DMS 273 treated with DMSO at 0.1 percent for 48 hours (cell line): ENCODE measurements around the gene CLEC2L.

Experiments
- DNase-seq: peaks from one replicate; lab custom pipeline; 2025; lab: John Stamatoyannopoulos, UW

CLEC2L gene

GRCh38 chr7:139557857-139558581 is 34.5 kb downstream of the CLEC2L start:
- no peak for DNase-seq

- DNase-seq, result no peak
Observed at GRCh38 chr7:139559364-139560105, 36.0 kb downstream of the CLEC2L start.

DNA sequence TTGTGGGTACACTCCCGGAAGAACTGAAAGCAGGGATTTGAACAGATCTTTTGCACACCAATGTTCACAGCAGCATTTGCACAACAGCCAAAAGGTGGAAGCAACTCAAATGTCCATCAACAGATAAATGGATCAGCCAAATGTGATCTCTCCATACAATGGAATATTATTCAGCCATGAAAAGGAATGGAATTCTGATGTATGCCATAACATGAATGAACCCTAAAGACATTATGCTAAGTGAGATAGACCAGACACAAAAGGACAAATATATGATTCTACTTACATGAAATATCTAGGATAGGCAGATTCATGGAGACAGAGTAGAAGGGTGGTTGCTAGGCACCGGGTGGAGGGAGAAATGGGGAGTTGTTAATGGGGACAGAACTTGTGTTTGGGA is 36.7 kb downstream of the CLEC2L start:
- no peak for DNase-seq

GRCh38 chr7:139560678-139561077 is 37.2 kb downstream of the CLEC2L start:
- no peak for DNase-seq

GRCh38 chr7:139562491-139562890 is 39.0 kb downstream of the CLEC2L start:
- no peak for DNase-seq

DNA sequence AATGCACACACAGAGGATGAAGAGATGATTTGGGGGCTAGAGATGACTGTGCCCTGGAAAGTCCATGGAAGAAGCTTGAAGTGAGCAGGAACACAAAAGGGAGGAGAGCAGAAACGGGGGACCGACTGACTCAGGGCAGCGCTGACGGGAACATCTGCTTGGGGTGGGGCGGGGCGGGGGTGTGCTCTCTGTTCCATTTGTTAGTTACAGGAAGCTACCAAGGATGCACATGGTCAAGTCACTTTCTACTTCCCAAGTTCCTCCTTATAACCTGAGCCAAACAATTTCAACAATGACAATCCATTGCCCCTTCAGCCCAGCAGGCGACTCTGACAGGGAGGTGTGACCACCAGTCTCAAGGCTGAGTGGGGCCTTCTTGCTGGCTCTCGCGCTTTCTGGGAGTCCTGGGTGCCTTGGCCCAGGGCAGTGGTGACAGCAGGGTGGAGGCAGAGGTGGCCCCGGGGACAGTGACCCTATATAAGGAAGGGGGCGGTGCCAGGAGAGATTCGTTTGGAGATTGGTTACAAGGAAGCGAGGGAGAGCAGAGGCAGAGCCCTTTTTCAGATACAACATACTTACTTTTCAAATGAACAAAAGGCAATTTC is 39.6 kb downstream of the CLEC2L start:
- DNase-seq, result no peak

- DNase-seq, result no peak
Observed at GRCh38 chr7:139563856-139564255, 40.4 kb downstream of the CLEC2L start.

DNA sequence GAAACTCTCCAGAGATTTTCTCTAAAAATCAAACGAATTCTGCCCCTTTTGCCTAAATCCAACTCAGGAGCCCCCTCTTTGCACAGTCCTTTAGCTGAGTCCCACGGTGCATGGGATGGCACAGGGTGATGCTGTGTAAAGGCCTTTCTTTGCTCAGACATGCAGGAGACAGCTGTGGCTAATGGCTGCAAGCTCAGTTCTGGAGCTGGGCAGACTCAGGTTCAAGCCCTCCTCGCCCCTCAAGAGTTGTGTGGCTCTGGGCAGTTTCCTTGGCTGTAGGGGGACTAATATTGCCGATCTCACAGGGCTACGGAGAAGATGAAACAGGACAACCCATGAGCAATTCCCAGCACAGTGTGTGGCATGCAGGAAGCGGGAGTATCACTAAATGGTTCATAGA is 42.6 kb downstream of the CLEC2L start:
- DNase-seq, result no peak

DNA sequence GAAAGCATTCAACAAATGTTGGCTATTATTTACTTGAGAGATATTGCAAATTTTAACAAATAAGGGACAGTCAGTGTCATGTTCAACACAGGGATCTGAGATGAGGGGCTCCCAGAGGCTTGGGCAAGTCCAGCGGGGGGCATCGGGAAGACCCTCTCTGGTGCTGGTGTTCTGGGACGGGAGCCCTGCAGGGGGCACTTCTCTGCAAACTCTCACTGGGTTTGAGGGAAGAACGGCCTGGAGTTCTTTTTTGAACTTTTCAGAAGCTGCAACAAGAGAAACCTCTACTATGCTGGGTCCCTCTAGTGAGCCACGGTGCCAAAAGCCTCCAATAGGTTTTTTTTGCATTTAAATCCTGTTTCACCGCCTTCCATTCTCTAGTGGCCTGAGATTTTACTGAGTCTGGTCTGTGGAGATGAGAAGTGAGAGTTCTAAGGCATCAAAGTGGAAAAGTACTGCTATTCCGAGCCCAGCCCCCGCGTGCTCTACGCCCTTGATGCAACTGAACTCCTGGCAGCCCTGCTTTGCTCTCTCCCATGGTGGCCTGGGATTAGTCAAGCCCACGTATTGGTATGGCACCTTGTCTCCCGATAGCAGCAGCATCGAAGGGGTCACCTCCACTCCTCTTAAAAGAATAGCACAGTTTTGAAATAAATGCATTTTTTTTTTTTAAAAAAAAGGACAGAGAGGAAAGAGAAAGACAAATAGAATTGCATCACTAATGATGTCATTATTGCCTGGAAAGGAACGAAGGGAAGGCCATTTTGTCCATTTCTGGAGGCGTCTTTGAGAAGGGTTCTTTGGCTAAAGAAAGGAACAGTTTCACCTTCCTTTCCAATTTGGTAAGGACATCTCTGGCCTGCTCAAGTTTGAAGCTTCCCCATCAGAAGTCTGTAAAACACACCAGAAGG is 43.5 kb downstream of the CLEC2L start:
- DNase-seq, result no peak

DNA sequence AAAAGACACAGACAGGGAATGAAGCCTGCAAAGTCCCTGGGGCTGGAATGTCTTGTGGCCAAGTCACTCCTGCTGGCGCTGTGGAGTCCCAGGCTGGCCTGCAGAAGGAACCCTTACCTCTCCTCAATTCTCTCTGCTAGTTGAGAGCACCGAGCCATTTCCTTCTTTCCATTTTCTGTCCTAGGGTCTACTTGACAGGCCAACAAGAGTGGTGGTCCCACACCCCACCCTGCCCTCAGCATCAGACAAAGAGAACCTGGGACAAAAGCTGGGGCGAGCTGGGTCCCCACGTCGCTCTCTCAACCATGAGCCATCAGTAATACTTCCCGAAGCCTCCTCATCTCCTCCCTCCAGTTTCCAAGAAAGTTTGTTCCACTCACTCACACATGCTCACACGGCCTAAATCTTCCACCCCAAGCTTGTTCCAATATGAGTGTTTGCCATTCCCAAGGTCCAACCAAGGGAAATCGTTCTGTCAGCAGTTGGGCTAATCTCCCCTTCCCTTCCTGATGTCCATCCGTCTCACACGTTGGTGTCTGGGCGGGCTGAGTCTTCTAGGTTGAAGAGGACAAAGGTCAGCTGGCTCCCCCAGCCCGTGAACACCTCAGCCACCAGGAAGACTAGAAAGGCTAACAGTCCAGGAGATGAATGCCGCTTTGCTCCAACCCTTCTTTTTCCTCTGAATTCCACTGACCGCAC is 44.3 kb downstream of the CLEC2L start:
- DNase-seq, result no peak

GRCh38 chr7:139568346-139568675 is 44.8 kb downstream of the CLEC2L start:
- no peak for DNase-seq

DNA sequence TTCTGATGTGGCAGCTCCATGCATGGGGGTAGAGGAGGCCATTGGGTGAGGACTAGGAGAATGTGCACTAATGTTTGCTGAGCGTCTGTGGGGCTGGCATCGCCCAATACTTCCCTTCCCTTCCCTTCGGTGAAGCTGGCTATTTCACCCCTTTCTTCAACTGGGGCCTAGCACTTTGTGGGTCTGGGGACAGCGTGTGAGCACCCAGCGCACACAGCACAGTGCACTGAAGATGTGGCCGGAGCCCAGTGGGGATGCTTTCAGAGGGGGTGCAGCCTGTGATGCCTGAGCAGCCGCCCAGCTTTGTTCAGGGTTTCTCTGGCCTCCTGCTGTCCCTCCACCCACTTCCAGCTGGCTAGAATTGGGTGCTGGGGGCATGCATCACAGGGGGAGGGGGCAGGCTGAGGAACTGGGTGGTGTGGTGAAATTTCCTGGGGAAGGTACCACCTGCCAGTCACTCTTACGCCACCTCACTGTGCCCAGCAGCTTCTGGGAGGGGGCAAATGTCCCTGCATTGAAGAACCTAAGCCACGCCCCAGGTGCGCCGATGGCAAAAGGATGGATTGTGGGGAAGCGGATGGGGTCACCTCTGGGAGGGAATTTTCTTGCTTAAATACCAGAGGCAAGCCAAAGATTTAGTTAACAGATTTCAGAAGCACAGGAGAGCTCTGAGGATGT is 45.5 kb downstream of the CLEC2L start:
- no peak for DNase-seq

- DNase-seq, result no peak
Observed at GRCh38 chr7:139570119-139570518, 46.6 kb downstream of the CLEC2L start.

DNA sequence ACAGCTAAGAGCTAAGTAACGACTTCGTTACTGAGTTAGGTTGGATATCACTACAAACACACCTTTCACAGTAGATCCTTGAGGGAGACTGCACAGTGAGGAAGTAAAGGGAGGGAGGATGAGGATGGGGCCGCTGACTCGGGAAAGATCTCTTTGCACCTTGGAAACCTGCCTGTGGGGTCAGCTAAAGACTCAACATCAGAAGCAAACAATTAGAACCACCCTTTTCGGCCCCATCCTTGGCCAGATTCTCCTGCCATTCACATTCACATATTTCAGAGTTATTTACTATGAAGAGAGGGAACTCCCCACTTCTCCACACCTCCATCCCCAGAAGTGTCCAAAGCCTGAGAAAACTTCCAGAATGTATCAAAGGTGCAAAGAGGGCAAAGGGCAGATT is 47.1 kb downstream of the CLEC2L start:
- DNase-seq, result no peak

GRCh38 chr7:139571190-139571589 is 47.7 kb downstream of the CLEC2L start:
- DNase-seq, result no peak

DNA sequence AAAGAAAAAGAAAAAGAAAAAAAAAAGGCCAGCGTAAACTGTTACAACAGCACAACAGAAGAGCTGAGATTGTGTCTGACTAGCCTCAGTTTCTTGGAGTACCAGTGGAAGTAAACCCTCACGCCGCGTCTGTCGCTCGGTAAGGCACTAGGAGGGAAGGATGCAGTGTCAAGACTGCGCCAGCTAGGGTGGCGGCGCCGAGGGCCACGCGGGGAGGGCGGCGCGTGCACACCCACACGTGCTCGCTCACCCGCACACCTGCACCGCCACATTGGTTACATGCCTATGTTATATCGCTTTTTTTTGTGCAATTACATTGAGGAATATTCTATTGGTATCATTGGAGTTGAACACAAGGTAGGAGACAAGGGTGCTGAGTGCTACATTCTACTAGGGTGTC is 48.2 kb downstream of the CLEC2L start:
- DNase-seq, result no peak

DNA sequence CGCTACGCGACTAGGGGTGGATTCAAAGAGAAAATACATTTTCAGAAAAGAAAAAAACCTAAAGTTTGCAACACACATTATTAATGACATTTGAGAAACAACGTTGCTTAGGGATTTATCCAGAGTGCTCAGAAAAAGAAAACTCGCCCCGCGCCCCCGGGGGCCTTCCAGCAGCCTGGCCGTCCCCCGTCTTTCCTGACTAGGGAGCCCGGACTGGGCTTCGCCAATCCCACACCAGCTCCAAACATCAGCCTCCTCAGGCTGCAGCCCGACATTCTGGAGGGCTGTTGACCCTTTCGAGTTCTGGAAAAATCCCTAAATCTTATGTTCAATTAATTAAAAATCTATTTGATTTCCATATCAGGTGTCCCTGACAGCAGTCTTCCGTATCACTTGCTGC is 48.6 kb downstream of the CLEC2L start:
- DNase-seq, result no peak

DNA sequence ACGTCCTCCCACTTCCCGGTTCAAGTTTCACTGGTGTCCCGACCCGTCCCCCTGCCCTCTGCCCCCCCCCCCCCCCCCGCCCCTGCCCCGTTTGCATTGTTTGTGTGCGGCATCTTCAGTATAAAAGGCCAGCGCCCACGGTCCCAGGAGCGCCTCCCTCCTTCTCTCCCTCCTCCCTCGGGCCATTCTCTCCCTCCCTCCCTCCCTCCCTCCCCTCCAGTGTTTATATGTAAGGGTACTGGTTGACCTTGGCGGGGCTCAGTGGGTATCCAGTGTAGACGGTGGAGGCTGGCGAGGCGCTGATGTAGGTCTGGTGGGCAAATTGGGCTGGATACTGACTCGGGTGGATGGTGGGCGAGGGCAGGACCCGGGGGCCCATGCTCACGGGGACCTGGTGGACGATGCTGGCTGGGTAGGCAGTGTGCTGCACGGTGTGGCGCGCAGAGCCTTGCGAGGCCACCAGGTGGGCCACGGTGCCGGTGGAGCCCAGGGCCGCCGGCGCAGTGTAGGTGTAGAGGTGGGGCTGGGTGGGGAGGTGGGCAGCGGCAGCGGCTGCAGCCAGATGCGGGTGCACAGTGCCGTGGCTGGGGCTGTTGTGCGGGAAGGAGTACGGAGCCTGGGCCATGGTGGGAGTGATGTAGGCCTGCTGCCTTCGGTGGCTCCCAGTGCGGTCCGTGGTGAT is 49.4 kb downstream of the CLEC2L start:
- no peak for DNase-seq

DNA sequence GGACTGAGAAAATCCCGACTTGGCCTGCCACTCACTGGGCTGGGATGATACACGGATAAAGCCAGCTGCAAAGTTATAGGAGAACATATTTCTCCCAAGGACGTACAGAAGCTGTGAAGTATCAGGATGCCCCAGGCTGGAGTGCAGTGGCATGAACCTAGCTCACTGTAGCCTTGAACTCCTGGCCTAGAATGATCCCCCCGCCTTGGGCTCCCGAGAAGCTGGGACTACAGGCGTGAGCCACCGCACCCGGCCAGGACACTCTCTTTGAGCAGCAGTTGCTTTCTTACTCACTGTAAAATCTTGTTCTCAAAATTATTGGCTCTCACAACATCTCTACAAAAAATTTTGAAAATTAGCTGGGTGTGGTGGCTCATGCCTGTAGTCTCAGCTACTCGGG is 50.4 kb downstream of the CLEC2L start:
- no peak for DNase-seq

DNA sequence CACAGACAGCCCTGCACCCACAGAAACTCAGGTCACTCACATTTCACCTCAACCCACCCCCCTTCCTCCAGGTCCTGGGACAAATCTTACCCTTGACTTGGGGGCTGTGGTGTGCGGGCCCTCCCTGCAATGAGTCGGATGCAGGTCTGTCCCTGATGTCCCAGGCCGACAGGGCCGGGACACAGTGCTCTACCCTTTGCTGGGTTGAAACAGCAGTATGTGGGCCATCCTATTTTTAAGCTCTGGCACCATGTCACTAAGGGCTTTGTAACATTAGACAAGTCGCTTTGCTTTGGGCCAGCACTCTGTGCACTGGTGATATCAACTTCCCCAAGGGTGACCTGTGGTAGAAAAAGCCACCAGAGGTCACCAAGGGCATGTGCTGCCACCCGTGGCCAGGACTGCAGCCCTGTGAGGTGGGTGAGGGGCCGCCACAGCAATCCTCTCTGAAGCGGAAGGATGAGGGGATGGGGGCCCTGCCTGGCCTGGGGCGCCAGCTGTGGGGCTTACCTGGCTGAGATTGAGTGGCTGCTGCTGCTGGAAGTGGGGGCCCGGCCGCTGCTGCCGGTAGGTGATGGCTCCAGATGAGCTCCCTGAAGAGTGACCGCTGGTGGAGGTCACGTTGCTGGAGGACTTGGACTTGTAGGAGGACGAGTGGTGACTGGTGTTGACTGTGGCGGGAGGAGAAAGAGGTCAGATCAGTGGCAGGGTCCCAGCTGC is 51.3 kb downstream of the CLEC2L start:
- DNase-seq, result no peak
